Astrocyte (in vitro differentiated cells and primary cell): ENCODE data around the gene PER1. TPM values are rescaled to one million over a fixed set of nuclear protein-coding genes. Genes with fewer than 3 reads are reported as not detected.
A peak's percentile ranks its signal among the peaks of the same experiment; 100 is the strongest.

Experiments
- DNase-seq: peaks from one replicate; pipeline ENCODE4 v3.0.0-alpha.2; 2010; ENCODE audit warnings: low read depth
- FAIRE-seq: peaks from 2 replicates; lab custom pipeline; 2011; peaks lifted over from hg19 to GRCh38; lab: Jason Lieb, UNC
- H2AFZ ChIP-seq: 2 replicates; pipeline ENCODE4 v1.6.0; 2012; ENCODE audit warnings: low read depth, low read length, inconsistent platforms
- H3K27ac ChIP-seq: 2 replicates; pipeline ENCODE4 v1.5.1; 2011; ENCODE audit warnings: low read depth, low read length, inconsistent platforms
- H3K27me3 ChIP-seq: 2 replicates; pipeline ENCODE4 v1.6.0; 2011; ENCODE audit warnings: low read length, inconsistent platforms; ENCODE audit not compliant: insufficient read depth
- H3K36me3 ChIP-seq: 2 replicates; pipeline ENCODE4 v1.5.1; 2011; ENCODE audit warnings: low read length, inconsistent platforms; ENCODE audit not compliant: insufficient read depth
- H3K4me1 ChIP-seq: 2 replicates; pipeline ENCODE4 v1.5.1; 2011; ENCODE audit warnings: low read length, inconsistent platforms; ENCODE audit not compliant: insufficient read depth
- H3K4me2 ChIP-seq: 2 replicates; pipeline ENCODE4 v1.6.0; 2012; ENCODE audit warnings: low read length, inconsistent platforms
- H3K4me3 ChIP-seq: 2 replicates; pipeline ENCODE4 v1.5.1; 2011; ENCODE audit warnings: low read depth, mild to moderate bottlenecking, low read length, inconsistent platforms; ENCODE audit not compliant: insufficient read depth
- H3K79me2 ChIP-seq: 2 replicates; pipeline ENCODE4 v1.6.0; 2012; ENCODE audit warnings: mild to moderate bottlenecking, low read length, inconsistent platforms; ENCODE audit not compliant: insufficient read depth
- H3K9ac ChIP-seq: 2 replicates; pipeline ENCODE4 v1.6.0; 2012; ENCODE audit warnings: mild to moderate bottlenecking, low read length, inconsistent platforms
- H3K9me3 ChIP-seq: 2 replicates; pipeline ENCODE4 v1.5.1; 2012; ENCODE audit warnings: low read depth, mild to moderate bottlenecking, low read length, inconsistent platforms; ENCODE audit not compliant: insufficient read depth
- H4K20me1 ChIP-seq: 2 replicates; pipeline ENCODE4 v1.6.0; 2012; ENCODE audit warnings: low read length, inconsistent platforms; ENCODE audit not compliant: insufficient read depth
- H3K27ac Mint-ChIP-seq: one replicate; pipeline ENCODE4 v1.8.0; 2021; ENCODE audit warnings: mild to moderate bottlenecking, mixed read lengths; ENCODE audit not compliant: unreplicated experiment
- H3K27me3 Mint-ChIP-seq: one replicate; pipeline ENCODE4 v1.8.0; 2021; ENCODE audit warnings: low read depth, mixed read lengths; ENCODE audit not compliant: unreplicated experiment
- H3K36me3 Mint-ChIP-seq: one replicate; pipeline ENCODE4 v1.8.0; 2021; ENCODE audit warnings: low read depth, mixed read lengths; ENCODE audit not compliant: unreplicated experiment
- H3K4me1 Mint-ChIP-seq: one replicate; pipeline ENCODE4 v1.8.0; 2021; ENCODE audit warnings: low read depth, mixed read lengths; ENCODE audit not compliant: unreplicated experiment
- H3K4me3 Mint-ChIP-seq: one replicate; pipeline ENCODE4 v1.8.0; 2021; ENCODE audit warnings: mild to moderate bottlenecking, moderate library complexity, mixed read lengths; ENCODE audit not compliant: unreplicated experiment
- H3K9me3 Mint-ChIP-seq: one replicate; pipeline ENCODE4 v1.8.0; 2021; ENCODE audit warnings: mild to moderate bottlenecking, mixed read lengths; ENCODE audit not compliant: unreplicated experiment
- CTCF ChIP-seq: IDR thresholded peaks from 2 replicates; pipeline ENCODE4 v1.5.1; 2011; ENCODE audit warnings: low read depth, mild to moderate bottlenecking, inconsistent platforms, low read length, moderate library complexity; ENCODE audit not compliant: insufficient read depth
- EZH2 ChIP-seq: IDR thresholded peaks from 2 replicates; pipeline ENCODE4 v1.6.1; 2012; ENCODE audit warnings: mild to moderate bottlenecking, low read length, inconsistent platforms; ENCODE audit not compliant: insufficient read depth
- total RNA-seq: library from RNA; stranded (reverse); gene quantifications from 2 replicates; pipeline ENCODE4 v1.2.1, GENCODE V29; 2021

PER1 gene
- total RNA-seq, 1 donor from 2014 or later, result 17.0 TPM

GRCh38 chr17:8110456-8110804, 41.8 kb downstream of the PER1 start:
- Histone ChIP-seq H2AFZ (no peak overlapping the region), H3K27me3 (peaks cover 45% of the 10 kb centered on the region), H3K4me2 (peak overlapping the region; percentile 46), H3K79me2 (no peaks in the 10 kb centered on the region), H3K9me3 (no peaks in the 10 kb centered on the region), H3K36me3 (no peaks in the 10 kb centered on the region), H3K4me3 (no peak overlapping the region), H3K4me1 (peaks cover 6% of the 10 kb centered on the region), H3K9ac (no peak overlapping the region), H3K27ac (no peak overlapping the region), H4K20me1 (no peaks in the 10 kb centered on the region)
- Mint-ChIP-seq H3K4me3 (no peak overlapping the region), H3K9me3 (peaks cover 2% of the 10 kb centered on the region), H3K36me3 (no peaks in the 10 kb centered on the region), H3K27me3 (peaks cover 76% of the 10 kb centered on the region), H3K27ac (no peak overlapping the region), H3K4me1 (peaks cover 4% of the 10 kb centered on the region)
- TF ChIP-seq EZH2 (no peak), CTCF (no peak)
- FAIRE-seq (no peak), DNase-seq (no peak)

GRCh38 chr17:8109661-8110455, 42.3 kb downstream of the PER1 start:
- H3K9ac ChIP-seq, result no peak overlapping the region
- peaks cover 76% of the 10 kb centered on the region for H3K27me3 Mint-ChIP-seq
- no peak for FAIRE-seq

More at GRCh38 chr17:8109661-8110455, 42.3 kb downstream of the PER1 start:
- Histone ChIP-seq H3K4me1 (peaks cover 6% of the 10 kb centered on the region), H3K9me3 (no peaks in the 10 kb centered on the region), H2AFZ (peak overlapping the region; percentile 34), H4K20me1 (no peaks in the 10 kb centered on the region), H3K36me3 (no peaks in the 10 kb centered on the region), H3K27me3 (peaks cover 39% of the 10 kb centered on the region), H3K4me3 (peak overlapping the region; percentile 10), H3K79me2 (no peaks in the 10 kb centered on the region), H3K27ac (no peak overlapping the region), H3K4me2 (peak overlapping the region; percentile 46)
- H3K4me3 Mint-ChIP-seq, result no peak overlapping the region
- H3K27ac Mint-ChIP-seq, result no peak overlapping the region
- no peaks in the 10 kb centered on the region for H3K36me3 Mint-ChIP-seq
- H3K4me1 Mint-ChIP-seq, result peaks cover 4% of the 10 kb centered on the region
- TF ChIP-seq EZH2 (peak; percentile 57), CTCF (peak; percentile 44)
- peaks cover 2% of the 10 kb centered on the region for H3K9me3 Mint-ChIP-seq
- no peak for DNase-seq
